Fibroblast of the aortic adventitia (primary cell): Measurements from ENCODE around the gene RCOR1. TPM values are rescaled to one million over a fixed set of nuclear protein-coding genes. Genes with fewer than 3 reads are reported as not detected.
"Not testable (repeated sequence)": the region's sequence is repeated elsewhere in the genome, so short reads cannot be mapped to it uniquely, and the experiment has no call there.

Experiments used
- DNase-seq: peaks from one replicate; pipeline ENCODE4 v3.0.0-alpha.2; 2010; ENCODE audit warnings: low read depth
- H3K4me3 ChIP-seq: 2 replicates; pipeline ENCODE4 v1.5.1; 2011; ENCODE audit warnings: low read depth, mild to moderate bottlenecking, control low read depth, low read length, moderate library complexity
- CTCF ChIP-seq: IDR thresholded peaks from 2 replicates; pipeline ENCODE4 v1.5.1; 2011; ENCODE audit warnings: mild to moderate bottlenecking, low read length, control low read depth, inconsistent platforms; ENCODE audit not compliant: insufficient read depth
- total RNA-seq: library from RNA; depleted of rRNA; stranded (reverse); fragments of >200 nt; gene quantifications from 2 replicates; pipeline ENCODE4 v1.2.3, GENCODE V29; 2012; ENCODE audit warnings: low replicate concordance

Gene RCOR1
- total RNA-seq, 1 donor: 12.5 TPM

GRCh38 chr14:102565331-102565887, 27.0 kb upstream of the RCOR1 start:
- TF ChIP-seq CTCF: no peak
- no peak overlapping the region for H3K4me3 ChIP-seq
- DNase-seq: no peak

- TF ChIP-seq CTCF: no peak
- no peak overlapping the region for H3K4me3 ChIP-seq
- DNase-seq: no peak
Observed at GRCh38 chr14:102565959-102566358, 26.5 kb upstream of the RCOR1 start.

- DNase-seq: no peak
- no peak overlapping the region for H3K4me3 ChIP-seq
- TF ChIP-seq CTCF: no peak
Observed at GRCh38 chr14:102568115-102568614, 24.3 kb upstream of the RCOR1 start.

GRCh38 chr14:102570334-102570995, 22.0 kb upstream of the RCOR1 start:
- TF ChIP-seq CTCF: no peak
- no peak overlapping the region for H3K4me3 ChIP-seq
- no peak for DNase-seq

GRCh38 chr14:102571043-102571442, 21.4 kb upstream of the RCOR1 start:
- no peak for DNase-seq
- no peak overlapping the region for H3K4me3 ChIP-seq
- no peak for TF ChIP-seq CTCF

- H3K4me3 ChIP-seq: no peak overlapping the region
- TF ChIP-seq CTCF: no peak
- no peak for DNase-seq
Observed at GRCh38 chr14:102571478-102572042, 20.9 kb upstream of the RCOR1 start.

- not testable (repeated sequence) for DNase-seq
Observed at GRCh38 chr14:102573161-102573560, 19.3 kb upstream of the RCOR1 start.

More at GRCh38 chr14:102573161-102573560, 19.3 kb upstream of the RCOR1 start:
- not testable (repeated sequence) for H3K4me3 ChIP-seq
